ENCODE data around the gene GPX8.

GRCh38 chr5:55191165-55191564, 31.2 kb downstream of the GPX8 start:
- TF ChIP-seq CTCF (IDR thresholded peaks at IDR 0.05) (no peak), POLR2AphosphoS5 (IDR thresholded peaks at IDR 0.05; ENCODE audit: low read depth, low read length) (no peak)
